ENCODE results near the gene PCDHB16.
"Not testable (repeated sequence)": the region's sequence is repeated elsewhere in the genome, so short reads cannot be mapped to it uniquely, and the experiment has no call there.

DNA sequence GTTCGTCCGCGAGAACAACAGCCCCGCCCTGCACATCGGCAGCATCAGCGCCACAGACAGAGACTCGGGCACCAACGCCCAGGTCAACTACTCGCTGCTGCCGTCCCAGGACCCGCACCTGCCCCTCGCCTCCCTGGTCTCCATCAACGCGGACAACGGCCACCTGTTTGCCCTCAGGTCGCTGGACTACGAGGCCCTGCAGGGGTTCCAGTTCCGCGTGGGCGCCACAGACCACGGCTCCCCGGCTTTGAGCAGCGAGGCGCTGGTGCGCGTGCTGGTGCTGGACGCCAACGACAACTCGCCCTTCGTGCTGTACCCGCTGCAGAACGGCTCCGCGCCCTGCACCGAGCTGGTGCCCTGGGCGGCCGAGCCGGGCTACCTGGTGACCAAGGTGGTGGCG is 28.1 kb downstream of the PCDHB16 start:
- not testable (repeated sequence) for TF ChIP-seq EP300, POLR2AphosphoS5 (IDR thresholded peaks at IDR 0.05)

Measured in stomach (tissue), 4 donors.